Fibroblast of lung (primary cell): Measurements from ENCODE around the gene RCAN2.

Experiments
- EZH2 ChIP-seq: IDR thresholded peaks from 2 replicates; pipeline ENCODE4 v1.5.1; 2012; ENCODE audit warnings: low read length, control low read depth, mild to moderate bottlenecking; ENCODE audit errors: missing control alignments
- TF ChIP-seq, protein P1 (sequence below), 2 donors: IDR thresholded peaks in 1 of 2; conservative IDR thresholded peaks in 1 of 2; 1 replicate in 1 of 2; 2 replicates in 1 of 2; pipeline ENCODE4 v1.5.1; 2011 to 2012; ENCODE audit warnings: low read length in 2 of 2, control low read depth in 1 of 2, inconsistent platforms in 1 of 2, low read depth in 1 of 2, mild to moderate bottlenecking in 1 of 2

DNA sequence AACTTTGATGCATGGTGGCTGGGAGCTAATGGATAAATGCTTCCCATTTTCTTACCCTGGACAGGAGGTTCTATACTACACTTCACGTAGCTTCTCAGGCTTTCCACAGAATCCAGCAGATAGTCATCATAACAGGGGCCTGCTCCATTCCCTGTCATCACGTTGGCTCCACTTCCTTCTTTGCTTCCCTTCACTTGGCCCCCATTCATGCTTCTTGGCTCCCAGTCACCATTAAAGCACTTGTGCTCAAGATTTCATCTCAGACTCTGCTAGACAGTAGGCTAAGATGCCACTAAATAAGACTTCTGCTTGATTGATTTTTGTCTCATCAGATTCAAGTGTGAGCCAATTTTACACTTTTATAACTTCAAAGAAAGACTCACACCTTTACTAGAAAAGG lies 186.0 kb downstream of the RCAN2 start:
- TF ChIP-seq, protein P1, sequence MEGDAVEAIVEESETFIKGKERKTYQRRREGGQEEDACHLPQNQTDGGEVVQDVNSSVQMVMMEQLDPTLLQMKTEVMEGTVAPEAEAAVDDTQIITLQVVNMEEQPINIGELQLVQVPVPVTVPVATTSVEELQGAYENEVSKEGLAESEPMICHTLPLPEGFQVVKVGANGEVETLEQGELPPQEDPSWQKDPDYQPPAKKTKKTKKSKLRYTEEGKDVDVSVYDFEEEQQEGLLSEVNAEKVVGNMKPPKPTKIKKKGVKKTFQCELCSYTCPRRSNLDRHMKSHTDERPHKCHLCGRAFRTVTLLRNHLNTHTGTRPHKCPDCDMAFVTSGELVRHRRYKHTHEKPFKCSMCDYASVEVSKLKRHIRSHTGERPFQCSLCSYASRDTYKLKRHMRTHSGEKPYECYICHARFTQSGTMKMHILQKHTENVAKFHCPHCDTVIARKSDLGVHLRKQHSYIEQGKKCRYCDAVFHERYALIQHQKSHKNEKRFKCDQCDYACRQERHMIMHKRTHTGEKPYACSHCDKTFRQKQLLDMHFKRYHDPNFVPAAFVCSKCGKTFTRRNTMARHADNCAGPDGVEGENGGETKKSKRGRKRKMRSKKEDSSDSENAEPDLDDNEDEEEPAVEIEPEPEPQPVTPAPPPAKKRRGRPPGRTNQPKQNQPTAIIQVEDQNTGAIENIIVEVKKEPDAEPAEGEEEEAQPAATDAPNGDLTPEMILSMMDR (conservative IDR thresholded peaks at IDR 0.05 in 1 of 2, IDR thresholded peaks at IDR 0.05 in 1 of 2; ENCODE audit: low read depth in 1 of 2, low read length in 2 of 2): no peak
- TF ChIP-seq EZH2: no peak
